Esophagus muscularis mucosa (tissue), 4 donors: ENCODE measurements around the gene PPP2R3C.

Experiments used
- CTCF ChIP-seq, 3 experiments: fragments of 200-600 bp in 2 of 3; fragments of 450-650 bp in 1 of 3; sonication (generic) in 2 of 3; IDR thresholded peaks; one replicate each; pipeline ENCODE4 v1.5.1; 2017 to 2019; ENCODE audit warnings: antibody characterized with exemption in 3 of 3, mild to moderate bottlenecking in 2 of 3, moderate library complexity in 1 of 3
- EP300 ChIP-seq: sonication (generic); formaldehyde crosslinking; IDR thresholded peaks from one replicate; pipeline ENCODE4 v1.6.1; 2017; ENCODE audit warnings: antibody characterized with exemption
- POLR2A ChIP-seq: fragments of 450-650 bp; IDR thresholded peaks from one replicate; pipeline ENCODE4 v1.6.1; 2017; ENCODE audit warnings: antibody characterized with exemption, moderate library complexity, mild to moderate bottlenecking, low read depth
- POLR2AphosphoS5 ChIP-seq, 2 donors: sonication (generic); formaldehyde crosslinking; IDR thresholded peaks; one replicate each; pipeline ENCODE4 v1.6.1; 2017; ENCODE audit warnings: antibody characterized with exemption in 2 of 2

- TF ChIP-seq POLR2AphosphoS5 (IDR thresholded peaks at IDR 0.05) (no peak), CTCF (IDR thresholded peaks at IDR 0.05) (peak in 1 of 3 experiments; percentile 35), EP300 (no peak), POLR2A (no peak)
These were observed 19.2 kb upstream of the PPP2R3C start for GRCh38 chr14:35140718-35141581.
